Vagina (tissue), 2 donors: ENCODE results near the gene LACRT.
"Not testable (repeated sequence)": the region's sequence is repeated elsewhere in the genome, so short reads cannot be mapped to it uniquely, and the experiment has no call there.

Experiments
- POLR2A ChIP-seq, 2 donors: fragments of 450-650 bp; IDR thresholded peaks; one replicate each; pipeline ENCODE4 v1.6.1; 2017; ENCODE audit warnings: antibody characterized with exemption in 2 of 2, mild to moderate bottlenecking in 2 of 2, moderate library complexity in 2 of 2
- TF ChIP-seq, protein P1 (sequence below), 3 experiments: fragments of 450-650 bp in 2 of 3; fragments of 200-600 bp in 1 of 3; sonication (generic) in 1 of 3; IDR thresholded peaks; one replicate each; pipeline ENCODE4 v1.5.1; 2017 to 2019; ENCODE audit warnings: antibody characterized with exemption in 3 of 3, mild to moderate bottlenecking in 2 of 3, moderate library complexity in 2 of 3

DNA sequence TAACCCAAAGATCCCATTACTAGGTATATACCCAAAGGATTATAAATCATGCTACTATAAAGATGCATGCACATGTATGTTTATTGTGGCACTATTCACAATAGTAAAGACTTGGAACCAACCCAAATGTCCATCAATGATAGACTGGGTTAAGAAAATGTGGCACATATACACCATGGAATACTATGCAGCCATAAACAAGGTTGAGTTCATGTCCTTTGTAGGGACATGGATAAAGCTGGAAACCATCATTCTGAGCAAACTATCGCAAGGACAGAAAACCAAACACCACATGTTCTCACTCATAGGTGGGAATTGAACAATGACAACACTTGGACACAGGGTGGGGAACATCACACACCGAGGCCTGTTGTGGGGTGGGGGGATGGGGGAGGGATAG is 4.4 kb upstream of the LACRT start:
- TF ChIP-seq, protein P1, sequence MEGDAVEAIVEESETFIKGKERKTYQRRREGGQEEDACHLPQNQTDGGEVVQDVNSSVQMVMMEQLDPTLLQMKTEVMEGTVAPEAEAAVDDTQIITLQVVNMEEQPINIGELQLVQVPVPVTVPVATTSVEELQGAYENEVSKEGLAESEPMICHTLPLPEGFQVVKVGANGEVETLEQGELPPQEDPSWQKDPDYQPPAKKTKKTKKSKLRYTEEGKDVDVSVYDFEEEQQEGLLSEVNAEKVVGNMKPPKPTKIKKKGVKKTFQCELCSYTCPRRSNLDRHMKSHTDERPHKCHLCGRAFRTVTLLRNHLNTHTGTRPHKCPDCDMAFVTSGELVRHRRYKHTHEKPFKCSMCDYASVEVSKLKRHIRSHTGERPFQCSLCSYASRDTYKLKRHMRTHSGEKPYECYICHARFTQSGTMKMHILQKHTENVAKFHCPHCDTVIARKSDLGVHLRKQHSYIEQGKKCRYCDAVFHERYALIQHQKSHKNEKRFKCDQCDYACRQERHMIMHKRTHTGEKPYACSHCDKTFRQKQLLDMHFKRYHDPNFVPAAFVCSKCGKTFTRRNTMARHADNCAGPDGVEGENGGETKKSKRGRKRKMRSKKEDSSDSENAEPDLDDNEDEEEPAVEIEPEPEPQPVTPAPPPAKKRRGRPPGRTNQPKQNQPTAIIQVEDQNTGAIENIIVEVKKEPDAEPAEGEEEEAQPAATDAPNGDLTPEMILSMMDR (IDR thresholded peaks at IDR 0.05): not testable (repeated sequence)
- not testable (repeated sequence) for TF ChIP-seq POLR2A (IDR thresholded peaks at IDR 0.05)
